Naive thymus-derived CD4-positive, alpha-beta T cell (primary cell): ENCODE results near the gene GALNT2. TPM values are rescaled to one million over a fixed set of nuclear protein-coding genes. Genes with fewer than 3 reads are reported as not detected.
A peak's percentile ranks its signal among the peaks of the same experiment; 100 is the strongest.

Experiments
- ATAC-seq: fragments of 150-1000 bp; cut with Tn5 transposase; 2 replicates; pipeline ENCODE4 v1.10.0; 2021; ENCODE audit warnings: mild to moderate bottlenecking, moderate library complexity
- CTCF ChIA-PET: fragments of 350-600 bp; sonication (Branson Sonifier 250); formaldehyde crosslinking; loops from one replicate; lab custom pipeline; 2021; ENCODE audit warnings: antibody characterized with exemption; lab: Charles Lee
- POLR2A ChIA-PET: fragments of 350-600 bp; sonication (Branson Sonifier 250); formaldehyde crosslinking; loops from one replicate; lab custom pipeline; 2021; ENCODE audit warnings: antibody characterized with exemption, inconsistent platforms; lab: Charles Lee
- DNase-seq, 9 donors: peaks; one replicate each; pipeline versions ENCODE4 v3.0.0 to v3.0.0-alpha.2; 2020 to 2022; ENCODE audit warnings: mixed read lengths in 1 of 9
- H3K27ac ChIP-seq: one replicate; pipeline ENCODE4 v1.7.0; 2013; ENCODE audit warnings: mild to moderate bottlenecking, low read depth, low read length, moderate library complexity
- H3K27me3 ChIP-seq, 2 donors: one replicate each; pipeline ENCODE4 v1.7.0; 2013; ENCODE audit warnings: low read length in 2 of 2, mild to moderate bottlenecking in 2 of 2, moderate library complexity in 2 of 2; ENCODE audit not compliant: control insufficient read depth in 2 of 2, insufficient read depth in 2 of 2
- H3K36me3 ChIP-seq, 3 experiments: 1 replicate in 2 of 3; 2 replicates in 1 of 3; pipeline ENCODE4 v1.7.0; 2013; ENCODE audit warnings: low read length in 3 of 3, mild to moderate bottlenecking in 3 of 3, moderate library complexity in 1 of 3; ENCODE audit not compliant: insufficient read depth in 3 of 3, control insufficient read depth in 2 of 3
- H3K4me1 ChIP-seq, 2 donors: one replicate each; pipeline ENCODE4 v1.7.0; 2013; ENCODE audit warnings: low read length in 2 of 2, mild to moderate bottlenecking in 2 of 2, moderate library complexity in 1 of 2; ENCODE audit not compliant: control insufficient read depth in 2 of 2, insufficient read depth in 2 of 2
- H3K4me3 ChIP-seq: 2 replicates; pipeline ENCODE4 v1.7.0; 2013; ENCODE audit warnings: mild to moderate bottlenecking, low read length
- H3K9me3 ChIP-seq, 3 experiments: 1 replicate in 2 of 3; 2 replicates in 1 of 3; pipeline ENCODE4 v1.7.0; 2013; ENCODE audit warnings: low read length in 3 of 3; ENCODE audit not compliant: control insufficient read depth in 2 of 3
- H3K27ac Mint-ChIP-seq, 9 donors: one replicate each; pipeline ENCODE4 v1.8.0; 2020 to 2022; ENCODE audit warnings: mixed read lengths in 9 of 9, mild to moderate bottlenecking in 8 of 9, moderate library complexity in 5 of 9, inconsistent platforms in 2 of 9
- H3K27me3 Mint-ChIP-seq, 5 donors: one replicate each; pipeline ENCODE4 v1.8.0; 2021 to 2022; ENCODE audit warnings: mixed read lengths in 5 of 5, mild to moderate bottlenecking in 1 of 5
- H3K36me3 Mint-ChIP-seq, 5 donors: one replicate each; pipeline ENCODE4 v1.8.0; 2020 to 2022; ENCODE audit warnings: mixed read lengths in 5 of 5, mild to moderate bottlenecking in 3 of 5, inconsistent platforms in 1 of 5
- H3K4me1 Mint-ChIP-seq, 7 donors: one replicate each; pipeline ENCODE4 v1.8.0; 2020 to 2022; ENCODE audit warnings: mixed read lengths in 7 of 7, mild to moderate bottlenecking in 3 of 7, inconsistent platforms in 1 of 7
- H3K4me3 Mint-ChIP-seq, 10 donors: one replicate each; pipeline ENCODE4 v1.8.0; 2020 to 2022; ENCODE audit warnings: mild to moderate bottlenecking in 10 of 10, mixed read lengths in 10 of 10, moderate library complexity in 6 of 10, inconsistent platforms in 2 of 10
- H3K9me3 Mint-ChIP-seq, 11 donors: one replicate each; pipeline ENCODE4 v1.8.0; 2020 to 2022; ENCODE audit warnings: mixed read lengths in 11 of 11, mild to moderate bottlenecking in 4 of 11, inconsistent platforms in 1 of 11, moderate library complexity in 1 of 11
- intact Hi-C, 2 donors: fragments of 100-400 bp; cut with micrococcal nuclease; formaldehyde crosslinking; loops; one replicate each; pipeline ENCODE4 v1.15.1; 2023
- polyA plus RNA-seq, 2 donors: library from polyadenylated mRNA; unstranded; fragments of 300-500 nt; fragmentation: Illumina TruSeq; gene quantifications; one replicate each; pipeline ENCODE4 v1.2.3, GENCODE V29; 2021
- total RNA-seq, 6 experiments: library from RNA in 5 of 6; stranded (reverse) in 5 of 6; gene quantifications; 1 replicate in 5 of 6; 2 replicates in 1 of 6; pipeline ENCODE4 v1.2.3 and lab custom pipeline; 2021 to 2026

Gene GALNT2
- total RNA-seq (10 to 100 TPM; 18.7 to 32.7 (median 26.4) TPM), polyA plus RNA-seq (10 to 100 TPM; 12.0 to 13.1 TPM), total RNA-seq (lab: John Stamatoyannopoulos, UW) (33.2 reads per million, percentile 62 among the genes with 10 or more reads in this experiment)

DNA sequence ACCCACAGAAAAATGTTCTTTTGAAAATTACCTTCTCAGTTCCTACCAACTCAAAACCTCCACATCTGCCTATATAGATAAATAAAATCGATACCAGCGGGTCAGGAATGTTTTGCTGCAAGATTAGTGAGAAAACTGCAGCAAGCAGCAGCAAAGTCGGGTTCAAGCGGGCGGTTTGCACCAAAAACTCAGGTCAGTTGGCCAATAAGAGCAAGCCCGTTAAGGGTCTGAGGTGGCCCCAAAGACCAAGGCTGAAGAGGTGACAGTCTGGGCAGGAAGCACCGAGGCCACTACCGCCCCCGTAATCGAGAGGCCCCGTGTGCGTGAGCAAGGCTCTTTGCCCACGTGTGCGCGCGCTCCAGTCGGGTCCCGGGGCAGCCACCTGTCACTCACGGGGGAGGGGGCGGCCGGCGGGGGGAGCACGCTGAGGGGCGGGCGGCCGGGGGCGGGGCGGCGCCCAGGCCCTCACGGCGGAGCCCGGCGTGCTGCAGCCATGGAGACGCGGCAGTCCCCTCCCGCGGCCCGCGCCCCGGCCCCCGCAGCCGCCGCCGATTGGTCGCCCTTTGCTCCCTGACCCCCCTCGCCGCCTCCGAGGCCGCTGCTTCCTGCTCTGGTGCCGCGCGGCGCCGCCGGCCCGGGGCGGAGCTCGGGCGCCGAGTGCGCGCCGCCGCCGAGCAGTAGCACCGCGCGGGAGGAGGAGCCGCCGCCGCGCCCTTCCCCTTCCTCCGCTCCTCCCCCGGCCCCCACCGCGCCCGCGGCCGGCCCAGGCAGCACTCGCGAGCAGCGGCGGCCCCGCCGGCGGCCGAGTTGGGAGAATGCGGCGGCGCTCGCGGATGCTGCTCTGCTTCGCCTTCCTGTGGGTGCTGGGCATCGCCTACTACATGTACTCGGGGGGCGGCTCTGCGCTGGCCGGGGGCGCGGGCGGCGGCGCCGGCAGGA lies at the start of gene GALNT2:
Gene GALNT2, plus strand, starts transcription at position 773 of the 939 bp plus-strand sequence. Its CDS starts 43 bp downstream, at position 816.
- CTCF ChIA-PET, result no interaction called here
- Histone ChIP-seq H3K9me3 (no peaks in the 10 kb centered on the region), H3K36me3 (no peaks in the 10 kb centered on the region), H3K4me3 (peak within 1 kb of the TSS; percentile 59), H3K27me3 (no peaks in the 10 kb centered on the region), H3K27ac (peak within 1 kb of the TSS; percentile 82), H3K4me1 (no peaks in the 10 kb centered on the region)
- peak within 1 kb of the TSS; percentile 88 to 97 (median 92) for H3K4me3 Mint-ChIP-seq
- intact Hi-C loops, result loop anchor here (1.0 to 10.0 kb wide), 24 partner anchors 36 to 1356 kb away; partner anchors contain the start of genes CCSAP (in 2 of the 2), COG2 (in 2 of the 2), NUP133 (in 2 of the 2) and TAF5L (in 2 of the 2)
- H3K4me1 Mint-ChIP-seq, result peaks cover 15 to 48% (median 38%) of the 10 kb centered on the region in 7 donors
- POLR2A ChIA-PET, result interaction anchor here (0.6 to 1.0 kb wide), 3 partner anchors 11 to 558 kb away, joined by 3 to 4 read pairs (median 3); no protein-coding TSS in a partner anchor
- peaks cover 0 to 6% (median 0%) of the 10 kb centered on the region in 5 donors for H3K36me3 Mint-ChIP-seq
- peak; percentile 86 to 91 (median 89) for DNase-seq
- peak within 1 kb of the TSS; percentile 88 to 97 (median 91) for H3K27ac Mint-ChIP-seq
- ATAC-seq, result peak; percentile 96
- peaks cover 0 to 8% (median 0%) of the 10 kb centered on the region in 11 donors for H3K9me3 Mint-ChIP-seq
- H3K27me3 Mint-ChIP-seq, result peaks cover 0 to 10% (median 0%) of the 10 kb centered on the region in 5 donors

DNA sequence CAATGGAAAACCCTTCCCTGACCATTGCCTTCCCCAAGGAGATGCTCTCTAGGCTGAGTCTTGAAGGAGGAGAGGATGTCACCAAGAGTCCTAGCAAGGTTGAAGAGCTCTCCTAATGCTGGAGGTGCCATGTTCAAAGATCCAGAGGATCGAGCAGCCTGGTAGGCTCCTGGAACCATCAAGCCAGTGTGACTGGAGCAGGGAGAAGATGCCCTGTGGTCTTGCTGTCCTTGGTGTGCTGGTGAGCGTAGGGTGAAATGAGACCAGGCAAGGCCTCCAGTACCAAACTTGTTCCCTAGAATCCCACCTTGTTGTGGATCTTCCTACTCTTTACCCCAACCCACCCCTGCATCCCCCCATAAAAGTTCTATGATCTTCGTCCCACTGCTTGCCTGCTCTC lies 46.6 kb upstream of the GALNT2 start:
- no peaks in the 10 kb centered on the region for H3K4me1 ChIP-seq
- H3K4me3 ChIP-seq, result no peak overlapping the region
- H3K27me3 Mint-ChIP-seq, result peaks cover 0 to 15% (median 5%) of the 10 kb centered on the region in 5 donors
- no peak for DNase-seq
- intact Hi-C loops, result no loop called here
- peaks cover 0 to 4% (median 0%) of the 10 kb centered on the region in 7 donors for H3K4me1 Mint-ChIP-seq
- no peaks in the 10 kb centered on the region for H3K36me3 ChIP-seq
- no peaks in the 10 kb centered on the region for H3K27me3 ChIP-seq
- no peak overlapping the region for H3K27ac Mint-ChIP-seq
- no peak overlapping the region for H3K4me3 Mint-ChIP-seq
- CTCF ChIA-PET, result no interaction called here
- ATAC-seq, result no peak
- no peaks in the 10 kb centered on the region for H3K9me3 ChIP-seq
- H3K9me3 Mint-ChIP-seq, result peaks cover 0 to 10% (median under 1%) of the 10 kb centered on the region in 11 donors
- POLR2A ChIA-PET, result no interaction called here
- peaks cover 0 to 6% (median 0%) of the 10 kb centered on the region in 5 donors for H3K36me3 Mint-ChIP-seq
- H3K27ac ChIP-seq, result no peak overlapping the region

DNA sequence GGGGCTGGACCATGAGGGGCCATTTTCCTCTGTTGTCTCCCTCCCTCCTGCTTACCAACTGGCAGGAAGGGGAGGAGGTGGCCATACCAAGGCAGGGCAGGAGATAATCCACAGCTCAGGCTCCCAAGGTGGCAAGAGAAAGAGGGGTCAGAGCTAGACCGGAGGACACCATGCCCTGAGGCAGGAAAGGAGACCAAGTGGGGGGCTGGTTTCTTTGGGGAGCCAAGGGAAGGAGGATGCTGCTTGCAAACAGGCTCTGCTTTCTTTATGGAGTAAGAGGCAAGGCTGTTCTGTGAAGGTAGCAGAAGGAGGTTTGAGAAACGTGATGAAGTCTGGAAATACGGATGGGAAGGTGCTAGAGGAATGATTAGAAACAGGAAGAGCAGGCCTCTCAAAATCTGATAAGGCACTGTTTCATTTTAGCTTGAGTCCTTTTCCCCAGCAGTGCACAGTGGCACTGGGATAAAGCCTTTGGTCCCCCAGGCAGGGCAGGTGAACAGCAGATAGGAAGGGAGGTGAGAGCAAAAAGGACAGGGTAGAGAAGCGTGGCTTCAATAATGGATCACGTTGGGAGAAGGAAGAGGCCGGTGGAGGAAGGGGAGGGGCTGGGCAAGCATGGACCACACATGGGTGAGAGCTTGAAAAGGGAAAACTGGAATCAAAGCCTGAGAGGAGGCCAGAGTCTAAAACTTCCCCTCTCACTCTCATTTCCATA lies 44.2 kb upstream of the GALNT2 start:
- CTCF ChIA-PET, result no interaction called here
- Mint-ChIP-seq H3K36me3 (peaks cover 0 to 13% (median 0%) of the 10 kb centered on the region in 5 donors), H3K27ac (no peak overlapping the region), H3K9me3 (peaks cover 0 to 15% (median 4%) of the 10 kb centered on the region in 11 donors), H3K27me3 (peaks cover 0 to 15% (median 5%) of the 10 kb centered on the region in 5 donors), H3K4me1 (peaks cover 0 to 4% (median 0%) of the 10 kb centered on the region in 7 donors), H3K4me3 (no peak overlapping the region)
- Histone ChIP-seq H3K4me3 (no peak overlapping the region), H3K4me1 (no peaks in the 10 kb centered on the region), H3K27me3 (no peaks in the 10 kb centered on the region), H3K27ac (no peak overlapping the region), H3K36me3 (no peaks in the 10 kb centered on the region), H3K9me3 (peaks cover 0 to 4% (median 0%) of the 10 kb centered on the region in 3 experiments)
- POLR2A ChIA-PET, result interaction anchor here (0.5 kb wide), 1 partner anchor 171 kb away, joined by 3 read pairs; no protein-coding TSS in a partner anchor
- ATAC-seq, result no peak
- no peak for DNase-seq
- intact Hi-C loops, result no loop called here

DNA sequence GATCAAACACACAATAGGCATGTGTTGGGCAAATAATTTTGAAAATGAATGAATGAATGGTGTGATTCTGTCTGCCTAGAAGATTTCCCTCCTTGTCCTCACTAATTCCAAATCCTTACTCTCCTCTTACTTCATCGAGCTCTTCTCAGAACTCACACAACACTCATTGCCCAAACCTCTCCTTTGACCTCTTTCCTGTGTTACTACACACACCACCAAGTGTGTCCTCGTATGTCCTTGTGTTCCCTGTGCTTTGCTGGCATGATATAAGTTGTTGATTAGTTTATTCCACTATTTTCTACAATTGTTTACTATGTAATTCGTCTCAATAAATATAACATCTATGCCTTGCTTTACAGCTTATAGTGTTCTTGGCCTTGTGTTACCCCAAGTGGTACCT lies 41.4 kb upstream of the GALNT2 start:
- peaks cover 5 to 12% (median 12%) of the 10 kb centered on the region in 7 donors for H3K4me1 Mint-ChIP-seq
- H3K36me3 Mint-ChIP-seq, result peaks cover 0 to 13% (median 0%) of the 10 kb centered on the region in 5 donors
- ATAC-seq (no peak), DNase-seq (no peak)
- intact Hi-C loops, result no loop called here
- H3K27ac ChIP-seq, result no peak overlapping the region
- H3K27me3 Mint-ChIP-seq, result peaks cover 0 to 15% (median 0%) of the 10 kb centered on the region in 5 donors
- POLR2A ChIA-PET, result no interaction called here
- CTCF ChIA-PET, result no interaction called here
- peaks cover 0 to 15% (median 4%) of the 10 kb centered on the region in 11 donors for H3K9me3 Mint-ChIP-seq
- no peak overlapping the region for H3K4me3 Mint-ChIP-seq
- H3K4me1 ChIP-seq, result no peaks in the 10 kb centered on the region
- no peaks in the 10 kb centered on the region for H3K36me3 ChIP-seq
- H3K4me3 ChIP-seq, result no peak overlapping the region
- peaks cover 0 to 4% (median 0%) of the 10 kb centered on the region in 3 experiments for H3K9me3 ChIP-seq
- H3K27ac Mint-ChIP-seq, result no peak overlapping the region
- H3K27me3 ChIP-seq, result no peaks in the 10 kb centered on the region

DNA sequence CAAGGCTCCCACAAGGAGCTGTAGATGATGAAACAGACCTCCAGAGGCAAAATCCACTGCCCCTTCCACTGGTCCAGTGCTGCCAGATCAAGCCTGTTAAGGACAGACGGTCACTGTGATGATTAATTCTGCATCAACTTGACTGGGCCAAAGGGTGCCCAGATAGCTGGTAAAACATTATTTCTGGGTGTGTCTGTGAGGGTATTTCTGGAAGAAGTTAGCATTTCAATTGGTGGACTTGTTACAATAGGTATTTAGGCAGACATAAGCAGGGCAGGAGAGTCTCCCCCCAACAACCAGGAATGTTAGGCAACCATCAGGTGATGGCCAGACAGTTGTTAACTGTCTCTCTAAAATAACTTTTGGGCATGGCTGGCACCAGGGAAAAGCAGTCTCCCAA lies 40.9 kb upstream of the GALNT2 start:
- H3K4me1 Mint-ChIP-seq, result peaks cover 7 to 12% (median 12%) of the 10 kb centered on the region in 7 donors
- intact Hi-C loops, result no loop called here
- no peaks in the 10 kb centered on the region for H3K4me1 ChIP-seq
- H3K27ac Mint-ChIP-seq, result no peak overlapping the region
- no peak overlapping the region for H3K27ac ChIP-seq
- H3K36me3 Mint-ChIP-seq, result peaks cover 0 to 13% (median 0%) of the 10 kb centered on the region in 5 donors
- no peak overlapping the region for H3K4me3 ChIP-seq
- no peaks in the 10 kb centered on the region for H3K36me3 ChIP-seq
- no peaks in the 10 kb centered on the region for H3K27me3 ChIP-seq
- peaks cover 0 to 15% (median 4%) of the 10 kb centered on the region in 11 donors for H3K9me3 Mint-ChIP-seq
- ChIA-PET POLR2A (no interaction called here), CTCF (no interaction called here)
- DNase-seq (no peak), ATAC-seq (no peak)
- no peak overlapping the region for H3K4me3 Mint-ChIP-seq
- H3K9me3 ChIP-seq, result peaks cover 0 to 4% (median 0%) of the 10 kb centered on the region in 3 experiments
- H3K27me3 Mint-ChIP-seq, result peaks cover 0 to 15% (median 0%) of the 10 kb centered on the region in 5 donors

DNA sequence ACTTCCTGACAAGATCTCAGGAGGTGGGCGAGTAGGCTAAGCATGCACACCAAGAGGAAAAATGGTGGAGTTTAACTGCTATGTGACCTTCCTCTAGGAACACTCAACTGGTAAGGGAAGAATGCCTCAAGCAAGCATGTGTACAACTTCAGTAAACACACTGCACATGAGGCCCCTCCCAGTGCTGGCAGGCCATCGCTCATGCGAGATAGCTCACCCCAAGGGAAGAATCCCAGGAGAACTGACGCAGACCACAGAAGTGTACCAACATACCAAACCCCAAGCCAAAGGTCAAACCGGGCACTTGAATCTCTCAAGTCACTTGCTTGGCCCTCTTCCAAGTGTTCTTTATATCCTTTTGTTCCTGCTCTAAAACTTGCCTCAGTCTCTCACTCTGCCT lies 40.5 kb upstream of the GALNT2 start:
- peaks cover 0 to 15% (median 4%) of the 10 kb centered on the region in 11 donors for H3K9me3 Mint-ChIP-seq
- CTCF ChIA-PET, result no interaction called here

More for the DNA sequence above, 40.5 kb upstream of the GALNT2 start:
- Mint-ChIP-seq H3K4me1 (peaks cover 7 to 12% (median 12%) of the 10 kb centered on the region in 7 donors), H3K36me3 (peaks cover 0 to 13% (median 0%) of the 10 kb centered on the region in 5 donors), H3K27ac (no peak overlapping the region), H3K27me3 (peaks cover 0 to 15% (median 0%) of the 10 kb centered on the region in 5 donors), H3K4me3 (no peak overlapping the region)
- Histone ChIP-seq H3K9me3 (peaks cover 0 to 4% (median 0%) of the 10 kb centered on the region in 3 experiments), H3K36me3 (no peaks in the 10 kb centered on the region), H3K27ac (no peak overlapping the region), H3K27me3 (no peaks in the 10 kb centered on the region), H3K4me1 (no peaks in the 10 kb centered on the region), H3K4me3 (no peak overlapping the region)
- POLR2A ChIA-PET, result no interaction called here
- ATAC-seq (no peak), DNase-seq (no peak)
- intact Hi-C loops, result no loop called here
